NCI-H1105 (cell line): Measurements from ENCODE around the gene ZCCHC10.
"Not testable (repeated sequence)": the region's sequence is repeated elsewhere in the genome, so short reads cannot be mapped to it uniquely, and the experiment has no call there.

Experiments used
- DNase-seq: peaks from one replicate; lab custom pipeline; 2025; lab: John Stamatoyannopoulos, UW

The ZCCHC10 gene

DNA sequence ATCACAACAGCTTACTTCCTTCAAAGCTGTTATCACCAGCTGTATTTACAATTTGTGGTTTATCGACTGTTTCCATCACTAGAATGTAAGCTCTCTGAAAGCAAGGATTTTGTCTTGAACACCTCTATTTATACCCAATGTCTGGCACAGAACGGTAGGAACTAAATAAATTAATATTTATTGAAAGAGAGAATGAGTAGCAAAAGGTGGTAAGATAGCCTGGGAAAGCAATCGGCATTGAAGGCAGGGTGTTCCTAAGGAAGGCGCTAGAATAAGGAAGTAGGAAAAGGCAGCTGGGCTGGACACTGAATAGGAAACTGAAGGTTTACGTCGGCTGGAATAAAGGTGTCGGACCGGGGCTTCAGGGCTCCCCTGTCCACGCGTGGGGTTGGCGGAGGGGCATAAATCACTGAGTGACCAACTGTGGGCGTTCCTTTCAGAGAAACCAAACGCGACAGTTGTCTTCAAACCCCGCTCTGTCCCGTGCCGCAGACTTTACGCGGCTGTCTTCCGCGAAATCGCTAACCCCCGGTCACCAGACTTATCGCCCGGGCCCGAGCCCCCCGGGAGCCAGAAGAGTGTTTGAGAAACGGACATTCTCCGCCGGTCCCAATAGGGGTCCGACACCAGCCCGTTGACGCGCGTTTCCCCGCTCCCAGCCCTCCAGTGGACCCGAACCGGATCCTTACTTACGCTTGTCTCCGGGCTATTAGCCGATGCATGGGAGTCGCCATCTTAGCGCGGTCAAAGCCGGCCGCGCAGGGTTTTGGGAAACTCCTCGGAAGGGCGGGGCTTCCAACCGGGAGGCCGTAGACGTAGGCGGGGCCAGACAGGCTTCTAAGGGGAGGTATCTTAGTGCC is at the start of gene ZCCHC10:
Gene ZCCHC10 (minus strand): TSS at position 746 of the 860 bp plus-strand sequence. CDS start 12 bp downstream, at position 734.
- peak; percentile 84 for DNase-seq

DNA sequence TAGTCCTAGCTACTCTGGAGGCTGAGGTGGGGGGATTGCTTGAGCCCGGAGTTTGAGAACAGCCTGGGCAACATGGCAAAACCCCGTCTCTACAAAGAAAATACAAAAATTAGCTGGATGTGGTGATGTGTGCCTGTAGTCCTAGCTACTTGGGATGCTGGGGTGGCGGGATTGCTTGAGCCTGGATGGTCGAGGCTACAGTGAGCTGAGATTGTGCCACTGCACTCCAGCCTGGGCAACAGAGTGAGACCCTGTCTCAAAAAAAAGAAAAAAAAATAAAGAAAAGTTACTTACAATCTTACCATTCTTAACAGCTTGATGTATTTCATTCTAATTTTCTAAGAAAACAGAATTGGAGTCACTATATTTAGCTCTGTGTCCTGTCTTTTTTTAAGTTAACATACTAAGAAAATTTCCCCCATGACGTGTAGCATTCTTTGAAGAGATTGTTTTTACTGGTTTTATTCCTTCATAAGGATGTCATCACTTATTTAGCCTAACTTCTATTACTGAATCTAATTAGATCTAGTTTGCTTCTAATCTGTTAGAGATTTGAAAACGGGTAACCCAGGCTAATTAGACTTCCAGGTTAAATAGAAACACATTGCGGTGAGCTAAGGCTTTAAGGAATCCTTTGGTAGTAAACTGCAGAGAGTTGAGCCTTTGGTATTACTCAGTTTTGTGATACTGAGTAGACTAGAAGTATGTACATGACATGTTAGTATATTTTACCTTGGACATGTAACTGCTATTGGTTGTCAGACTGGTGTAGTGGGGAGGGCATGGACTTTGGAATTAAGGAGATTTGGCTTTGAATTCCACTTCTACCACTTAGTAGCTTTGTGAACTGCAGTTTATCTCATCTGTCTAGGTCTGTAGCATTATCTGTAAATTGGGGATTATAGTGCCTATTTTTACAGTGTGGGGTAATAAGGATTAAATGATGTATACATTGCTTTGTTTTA is 49.5 kb upstream of the ZCCHC10 start:
- no peak for DNase-seq

DNA sequence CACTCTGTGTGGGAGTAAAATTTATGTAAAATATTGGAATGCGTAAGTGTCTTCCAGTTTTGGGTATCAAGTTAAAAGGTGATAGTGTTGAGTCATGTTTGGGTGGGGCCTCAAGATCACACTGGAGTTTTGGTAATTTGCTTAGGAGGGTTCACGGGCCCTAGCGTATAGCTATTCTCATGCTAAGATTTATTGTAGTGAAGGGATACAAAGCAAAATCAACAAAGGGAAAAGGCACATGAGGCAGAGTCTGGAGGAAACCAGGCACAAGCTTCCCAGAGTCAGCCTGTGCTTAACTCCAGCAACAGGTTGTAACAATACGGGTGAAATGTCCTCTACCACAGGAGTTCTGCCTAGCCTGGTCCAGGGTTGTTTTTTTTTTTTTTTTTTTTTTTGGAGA is 45.7 kb upstream of the ZCCHC10 start:
- no peak for DNase-seq

DNA sequence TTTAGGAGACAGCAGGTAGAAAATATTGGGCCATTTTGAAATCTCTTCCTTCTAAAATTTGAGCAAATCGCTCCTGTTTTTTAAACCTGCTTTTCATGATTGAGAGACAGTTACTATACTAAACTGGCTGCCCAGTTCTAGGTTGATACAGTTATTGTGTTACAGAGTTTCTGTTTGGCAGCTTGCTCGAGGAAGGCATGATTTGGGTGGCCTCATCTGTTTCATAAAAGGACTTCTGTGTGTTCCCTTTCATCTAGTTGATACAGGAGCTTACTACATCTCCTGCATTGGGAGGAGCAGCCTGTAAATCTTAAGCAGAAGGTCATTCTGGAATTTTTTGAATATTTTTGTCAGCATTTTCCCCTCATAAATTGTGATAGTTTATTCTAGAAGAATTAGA is 39.7 kb upstream of the ZCCHC10 start:
- DNase-seq, result no peak

DNA sequence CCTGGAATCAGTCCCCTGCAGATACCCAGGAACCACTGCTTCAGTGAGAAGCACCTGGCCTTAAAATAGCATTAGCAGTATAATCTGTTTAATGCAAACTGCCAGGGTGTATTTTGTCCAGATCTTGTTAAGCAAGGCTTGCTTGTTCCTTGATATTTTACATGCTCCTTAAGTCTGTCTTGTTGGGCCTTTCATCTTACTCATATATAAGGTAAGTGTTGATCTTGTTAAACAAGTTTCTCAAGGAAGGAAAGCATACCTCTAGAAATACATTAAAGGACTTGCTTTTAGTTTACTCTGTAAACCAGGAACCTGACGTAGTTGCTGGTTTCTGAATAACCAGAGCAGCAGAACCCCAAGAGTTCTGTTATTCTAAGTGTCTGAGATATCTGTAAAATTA is 39.1 kb upstream of the ZCCHC10 start:
- DNase-seq, result no peak

DNA sequence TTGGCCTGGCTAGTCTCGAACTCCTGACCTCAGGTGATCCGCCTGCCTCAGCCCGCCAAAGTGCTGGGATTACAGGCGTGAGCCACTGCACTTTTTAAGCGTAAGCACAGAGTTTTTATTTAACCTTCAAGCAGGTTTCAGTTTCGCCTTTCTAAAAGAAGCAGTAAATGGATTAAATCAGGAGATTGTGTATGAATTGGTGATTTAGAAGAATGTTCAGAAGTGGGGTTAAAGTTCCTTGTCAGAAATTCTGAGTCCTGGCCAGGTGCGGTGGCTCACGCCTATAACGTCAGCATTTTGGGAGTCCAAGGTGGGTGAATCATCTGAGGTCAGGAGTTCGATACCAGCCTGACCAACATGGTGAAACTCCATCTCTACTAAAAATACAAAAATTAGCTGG is 37.6 kb upstream of the ZCCHC10 start:
- DNase-seq, result no peak

DNA sequence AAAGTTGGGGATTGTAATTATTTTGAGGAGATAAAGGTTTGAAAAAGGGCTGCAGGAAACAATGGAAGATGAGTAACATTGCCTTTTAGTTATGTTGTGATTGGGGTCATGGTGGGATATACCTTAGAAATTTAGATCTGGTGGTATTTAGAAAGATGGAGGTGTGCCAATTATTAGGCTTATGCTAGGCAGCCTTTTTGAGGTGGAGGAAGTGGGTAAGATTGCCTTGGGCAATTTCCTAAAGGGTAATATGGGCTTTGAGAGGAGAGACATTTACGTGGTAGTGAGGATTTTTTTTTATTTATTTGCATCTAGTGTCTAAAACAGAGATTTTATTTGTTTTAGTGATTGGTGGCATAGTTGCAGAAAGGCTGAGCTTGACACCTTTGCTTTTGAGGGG is 35.9 kb upstream of the ZCCHC10 start:
- no peak for DNase-seq

DNA sequence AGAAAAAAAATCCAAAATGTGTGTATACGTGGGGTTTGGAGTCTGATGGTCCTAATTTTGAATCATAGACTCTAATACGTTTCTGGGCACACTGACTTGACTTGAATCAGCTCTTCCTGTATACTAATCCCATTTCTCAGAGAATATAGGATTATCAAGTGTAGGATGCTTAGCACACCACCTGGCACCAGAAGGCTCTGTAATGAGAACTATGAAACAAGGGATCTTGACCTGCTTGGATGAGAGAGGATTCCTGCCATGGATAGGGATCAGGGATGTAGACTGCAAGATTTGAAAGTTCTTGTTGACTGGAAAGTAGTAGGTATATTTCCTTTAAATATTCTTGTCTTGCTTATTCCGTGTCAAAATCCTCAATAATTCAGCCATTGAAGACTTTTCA is 33.3 kb upstream of the ZCCHC10 start:
- no peak for DNase-seq

DNA sequence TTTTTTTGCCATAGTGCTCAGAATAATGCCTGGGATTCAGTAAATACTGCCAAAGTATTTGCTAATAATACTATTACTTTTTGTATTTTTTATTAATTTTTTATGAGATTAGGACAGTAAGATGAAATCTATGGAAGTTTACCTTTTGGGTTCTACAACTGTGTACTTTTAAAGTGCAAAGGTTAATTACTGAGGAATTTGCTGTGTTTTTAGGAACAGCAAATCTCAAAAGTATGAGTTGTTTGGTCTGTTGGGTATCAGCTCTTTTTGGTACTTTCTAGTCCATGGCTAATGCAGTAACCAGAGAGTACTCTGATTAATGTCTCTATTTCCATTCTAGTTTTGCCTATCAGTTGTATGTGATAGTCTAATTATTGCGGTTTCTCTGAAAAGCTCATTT is 30.5 kb upstream of the ZCCHC10 start:
- DNase-seq, result no peak

DNA sequence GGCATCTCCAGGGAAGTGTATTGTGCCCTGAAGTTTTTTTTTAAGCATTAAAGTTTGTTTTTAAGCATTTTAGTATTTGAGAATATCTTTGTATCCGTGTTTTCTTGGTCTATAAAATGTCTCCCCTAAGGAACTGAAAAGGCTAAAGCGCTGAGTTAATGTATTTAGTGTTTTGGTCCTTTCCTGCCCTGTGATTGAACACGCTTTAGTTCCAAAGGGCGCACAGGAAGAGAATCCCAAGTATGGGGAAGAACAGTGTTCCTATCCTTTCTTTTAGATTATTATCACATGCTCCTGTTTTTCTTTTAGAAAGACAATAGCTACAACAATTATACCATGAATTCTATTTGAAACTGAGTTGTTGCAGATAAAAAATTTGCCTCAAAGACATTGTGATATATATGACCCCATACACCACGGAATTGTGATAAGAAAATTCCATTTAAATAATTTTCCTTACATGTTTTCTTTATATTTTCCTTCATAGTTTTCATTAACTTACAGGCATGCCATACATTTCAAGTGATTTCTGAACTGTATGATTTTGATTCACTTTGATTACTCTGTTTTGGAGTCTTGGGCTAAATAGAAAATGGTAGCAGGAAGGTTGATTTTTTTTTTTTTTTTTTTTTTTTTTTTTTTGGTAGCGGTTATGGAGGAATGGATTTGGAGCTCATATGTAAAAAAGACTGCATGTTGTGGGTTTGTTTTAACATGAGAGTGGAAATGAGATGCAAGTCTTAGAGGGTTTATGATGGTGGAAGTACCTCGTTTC is 28.5 kb upstream of the ZCCHC10 start:
- no peak for DNase-seq

DNA sequence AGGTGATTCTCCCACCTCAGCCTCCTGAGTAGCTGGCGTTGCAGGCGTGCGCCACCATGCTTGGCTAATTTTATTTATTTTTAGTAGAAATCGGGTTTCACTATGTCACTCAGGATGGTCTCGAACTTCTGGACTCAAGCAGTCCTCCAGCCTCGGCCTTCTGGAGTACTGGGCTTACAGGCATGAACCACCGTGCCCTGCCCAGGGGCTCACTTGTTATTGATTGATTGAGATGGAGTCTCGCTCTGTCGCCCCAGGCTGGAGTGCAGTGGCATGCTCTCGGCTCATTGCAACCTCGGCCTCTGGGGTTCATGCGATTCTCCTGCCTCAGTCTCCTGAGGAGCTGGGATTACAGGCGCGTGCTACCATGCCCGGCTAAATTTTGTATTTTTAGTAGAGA is 27.1 kb upstream of the ZCCHC10 start:
- DNase-seq, result no peak

DNA sequence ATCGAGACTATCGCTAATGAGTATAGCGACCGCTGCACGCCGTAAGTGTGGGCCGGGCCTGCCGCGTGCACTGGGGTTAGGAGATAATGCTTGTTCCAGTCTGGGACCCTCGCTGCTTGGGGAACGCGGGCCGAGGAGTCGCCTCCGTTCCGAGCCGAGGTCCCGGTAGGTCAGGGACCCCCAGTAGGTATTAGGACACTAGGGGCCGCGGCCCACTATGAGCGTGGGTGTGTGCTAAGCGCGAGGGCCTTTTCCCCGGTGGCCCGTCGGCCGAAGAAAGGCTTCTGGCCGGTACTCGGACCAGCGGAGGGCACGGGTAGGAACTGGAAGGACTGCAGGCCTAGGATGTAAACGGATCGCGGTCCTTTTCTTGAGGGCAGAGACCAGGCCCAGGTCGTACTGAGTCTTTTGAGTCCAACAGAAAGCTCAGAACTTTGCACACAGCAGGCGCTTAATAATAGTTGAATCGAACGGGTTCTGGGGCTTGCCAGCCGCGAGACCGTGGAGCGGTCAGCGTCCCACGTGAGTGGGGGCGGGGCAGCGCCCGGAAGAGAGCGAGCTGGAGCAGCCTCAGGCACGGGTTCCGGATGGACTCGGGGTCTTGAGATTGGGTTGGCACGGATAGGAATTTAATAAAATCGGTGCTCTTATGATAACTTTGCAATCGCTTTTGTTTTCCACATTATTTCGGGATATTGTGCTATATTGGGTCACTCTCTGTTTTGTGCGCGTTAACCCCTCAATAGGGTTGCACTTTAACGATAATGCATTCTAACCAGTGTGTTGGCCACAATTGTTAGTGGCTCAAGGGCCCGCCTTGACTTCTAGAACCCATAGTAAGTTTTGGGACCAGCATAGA is 26.2 kb upstream of the ZCCHC10 start:
- no peak for DNase-seq

DNA sequence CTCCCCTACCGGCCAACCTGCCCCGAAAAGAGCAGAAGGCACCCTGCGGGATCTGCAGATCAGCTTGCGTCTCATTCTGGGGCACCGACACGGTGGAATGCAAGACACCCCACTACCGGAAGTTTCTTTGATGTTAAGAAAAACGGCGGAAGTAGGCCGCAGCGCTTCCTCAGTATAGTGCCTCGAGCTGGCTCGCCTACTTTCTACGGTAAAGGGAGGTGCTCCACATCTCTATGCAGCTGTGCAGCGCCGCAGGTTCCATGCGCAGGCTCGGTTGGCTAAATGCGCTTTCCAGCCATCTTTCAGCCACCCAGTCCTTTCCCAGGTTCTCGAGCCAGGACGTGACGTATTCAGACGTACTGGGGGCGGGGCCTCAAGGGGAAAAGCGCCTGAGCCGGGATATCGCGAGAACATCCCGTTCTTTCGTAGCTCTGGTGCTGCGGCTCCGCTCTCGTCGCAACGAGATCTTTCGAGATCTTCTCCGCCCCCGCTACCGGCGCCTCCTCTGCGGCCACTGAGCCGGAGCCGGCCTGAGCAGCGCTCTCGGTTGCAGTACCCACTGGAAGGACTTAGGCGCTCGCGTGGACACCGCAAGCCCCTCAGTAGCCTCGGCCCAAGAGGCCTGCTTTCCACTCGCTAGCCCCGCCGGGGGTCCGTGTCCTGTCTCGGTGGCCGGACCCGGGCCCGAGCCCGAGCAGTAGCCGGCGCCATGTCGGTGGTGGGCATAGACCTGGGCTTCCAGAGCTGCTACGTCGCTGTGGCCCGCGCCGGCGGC is 25.4 kb upstream of the ZCCHC10 start, which contains the start of gene HSPA4:
Gene HSPA4 (plus strand): TSS at position 472 of the 775 bp plus-strand sequence. CDS start 238 bp downstream, at position 710.
- peak; percentile 90 for DNase-seq

DNA sequence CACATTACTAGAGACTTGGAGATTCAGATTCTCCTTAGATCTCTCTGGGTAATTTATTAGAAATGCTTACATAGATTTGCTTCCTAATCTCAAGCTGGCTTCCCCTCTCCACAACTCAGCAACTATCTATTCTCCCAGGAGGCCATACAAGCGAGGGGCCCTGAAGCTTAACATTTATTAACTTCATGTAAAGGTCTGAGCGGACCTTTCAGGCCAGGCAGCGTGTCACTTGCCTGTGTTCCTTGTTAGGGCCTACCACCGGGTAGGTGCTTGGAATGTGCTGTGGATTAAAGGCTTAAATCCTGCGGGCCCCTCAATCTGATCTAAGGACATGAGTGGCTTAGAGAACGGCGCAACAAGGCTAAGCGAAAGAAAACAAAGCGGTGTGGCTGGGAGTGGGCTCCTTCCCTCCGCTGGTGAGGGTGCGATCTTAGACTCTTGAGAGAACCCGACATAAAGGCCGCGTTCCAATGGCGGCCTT is 24.8 kb upstream of the ZCCHC10 start:
- DNase-seq, result no peak

DNA sequence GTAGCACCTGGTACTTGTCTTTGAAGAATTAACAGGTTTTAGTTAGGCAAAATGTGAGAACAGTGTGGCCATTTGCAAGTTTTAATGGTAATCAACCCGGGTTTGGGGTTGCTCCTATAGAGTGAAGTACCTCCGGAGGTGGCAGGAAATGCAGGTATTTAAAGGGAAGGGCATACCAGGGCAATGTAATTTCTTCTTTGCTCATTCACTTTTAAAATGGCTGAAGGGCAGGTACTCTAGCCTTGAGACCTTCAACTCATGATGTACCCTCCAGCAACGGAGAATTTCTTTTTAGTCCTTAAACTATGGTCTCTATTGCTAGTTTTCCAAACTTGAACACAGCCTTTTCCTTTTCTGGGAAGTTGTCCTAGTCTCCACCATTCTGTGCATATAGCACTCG is 24.2 kb upstream of the ZCCHC10 start:
- no peak for DNase-seq

DNA sequence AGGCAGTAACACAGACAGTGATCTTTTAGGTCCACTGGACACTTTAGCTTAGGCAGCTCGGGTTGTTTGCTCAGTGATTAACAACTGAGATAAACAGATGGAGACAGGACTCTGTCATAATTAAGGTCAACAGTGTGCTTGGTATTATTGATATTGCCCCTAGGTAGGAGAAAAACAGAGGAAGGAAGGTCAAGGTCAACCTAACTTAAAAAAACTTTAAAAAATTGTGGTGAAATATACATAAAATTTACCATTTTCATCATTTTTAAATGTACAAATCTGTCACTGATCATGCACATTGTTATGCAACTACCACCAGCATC is 23.3 kb upstream of the ZCCHC10 start:
- DNase-seq, result no peak

DNA sequence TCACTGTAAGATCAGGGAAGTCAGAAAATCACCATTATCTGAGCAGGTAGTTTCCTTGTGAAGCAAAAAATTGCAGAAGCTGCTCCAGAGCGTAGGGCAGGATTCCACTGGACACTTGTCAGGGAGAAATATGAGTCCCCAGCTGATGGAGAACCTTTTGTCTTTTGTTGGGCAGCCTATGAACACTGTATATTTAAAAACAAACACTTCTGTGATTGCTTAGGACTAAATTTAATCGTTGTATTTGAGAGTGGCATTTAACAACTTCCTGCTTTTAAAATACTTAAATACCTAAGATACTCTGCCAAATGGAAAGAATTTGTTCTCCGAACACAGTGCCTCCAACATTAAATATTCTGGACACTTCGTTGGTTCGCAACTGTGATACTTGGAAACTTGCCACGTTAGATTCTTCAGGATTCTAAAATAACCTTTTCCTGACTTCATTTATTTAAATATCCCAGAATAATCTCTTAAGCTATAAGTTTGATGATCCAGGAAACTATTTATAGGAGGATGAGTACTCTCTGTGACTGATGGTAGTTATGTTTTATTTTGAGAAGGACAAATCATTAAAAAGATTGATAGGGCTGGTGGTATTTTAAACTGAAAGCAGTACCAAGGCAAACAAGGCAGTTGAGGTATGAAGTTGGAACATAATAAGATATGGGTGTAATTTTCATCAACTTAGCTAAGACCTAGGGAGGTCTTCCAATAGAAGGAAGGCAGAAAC is 22.8 kb upstream of the ZCCHC10 start:
- no peak for DNase-seq

DNA sequence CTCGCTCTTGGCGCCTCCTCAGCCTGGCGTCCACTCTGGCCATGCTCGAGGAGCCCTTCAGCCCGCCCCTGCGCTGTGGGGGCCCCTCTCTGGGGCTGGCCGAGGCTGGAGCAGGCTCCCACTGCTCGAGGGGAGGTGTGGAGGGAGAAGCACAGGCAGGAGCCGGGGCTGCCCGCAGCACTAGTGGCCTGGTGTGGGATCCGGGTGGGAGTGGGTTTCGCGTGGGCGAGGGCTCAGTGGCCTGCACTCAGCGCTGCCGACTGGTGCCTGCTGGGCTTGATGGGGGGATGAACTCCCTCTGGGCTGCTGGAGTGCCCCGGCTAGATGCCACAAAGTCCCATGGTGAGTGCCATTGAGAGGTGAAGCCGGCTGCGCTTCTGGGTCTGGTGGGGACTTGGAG is 21.1 kb upstream of the ZCCHC10 start:
- no peak for DNase-seq

DNA sequence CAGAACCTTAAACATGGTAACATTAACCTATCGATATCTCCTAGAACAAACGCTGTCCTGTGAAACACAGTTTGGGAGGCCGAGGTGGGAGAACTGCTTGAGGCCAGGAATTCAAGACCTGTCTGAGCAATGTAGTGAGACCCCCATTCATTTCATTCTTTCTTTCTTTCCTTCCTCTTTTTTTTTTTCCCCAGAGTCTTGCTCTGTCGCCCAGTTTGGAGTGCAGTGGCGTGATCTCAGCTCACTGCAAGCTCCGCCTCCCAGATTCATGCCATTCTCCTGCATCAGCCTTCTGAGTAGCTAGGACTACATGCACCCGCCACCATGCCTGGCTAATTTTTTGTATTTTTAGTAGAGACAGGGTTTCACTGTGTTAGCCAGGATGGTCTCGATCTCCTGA is 20.2 kb upstream of the ZCCHC10 start:
- DNase-seq, result not testable (repeated sequence)

DNA sequence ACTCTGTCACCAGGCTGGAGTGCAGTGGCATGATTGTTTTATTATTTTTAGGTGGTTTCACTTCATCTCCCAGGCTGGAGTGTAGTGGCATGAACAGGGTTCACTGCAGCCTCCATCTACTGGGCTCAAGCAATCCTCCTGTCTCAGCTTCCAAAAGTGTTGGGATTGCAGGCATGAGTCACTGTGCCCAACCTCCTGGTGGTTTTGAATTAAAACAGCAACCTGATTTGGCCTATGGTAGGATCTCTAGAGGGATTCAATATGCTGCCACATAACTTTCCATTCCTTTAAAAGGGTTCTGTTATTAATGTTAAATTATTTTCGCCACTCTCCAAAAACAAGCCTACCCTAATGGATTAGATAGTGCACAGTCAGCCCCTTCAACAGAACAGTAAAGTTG is 15.6 kb upstream of the ZCCHC10 start:
- no peak for DNase-seq
